ENCODE measurements around the gene TM6SF1. TPM values are rescaled to one million over a fixed set of nuclear protein-coding genes. Genes with fewer than 3 reads are reported as not detected.

Gene TM6SF1
- total RNA-seq (10 to 100 TPM; 13.0 to 22.9 TPM), polyA plus RNA-seq (ENCODE audit: insufficient read length in 6 of 6) (1 to 10 TPM; 3.2 to 5.3 (median 4.2) TPM)
- long read RNA-seq, donor 1, partial matches to known transcripts, result 19 of 21 reads
- long read RNA-seq, donor 1, other reads (novel, unspliced or antisense), result 0 of 21 reads
- long read RNA-seq, donor 2, partial matches to known transcripts, result 209 of 214 reads
- long read RNA-seq, donor 2, other reads (novel, unspliced or antisense), result 5 of 214 reads
- long read RNA-seq, donor 3, partial matches to known transcripts, result 0 of 1 reads
- long read RNA-seq, donor 3, other reads (novel, unspliced or antisense), result 0 of 1 reads
- long read RNA-seq, donor 4, partial matches to known transcripts, result 0 of 2 reads
- long read RNA-seq, donor 4, other reads (novel, unspliced or antisense), result 1 of 2 reads
- long read RNA-seq, donor 5, partial matches to known transcripts, result 137 of 138 reads
- long read RNA-seq, donor 5, other reads (novel, unspliced or antisense), result 0 of 138 reads
- long read RNA-seq, donor 6, partial matches to known transcripts, result 0 of 1 reads
- long read RNA-seq, donor 6, other reads (novel, unspliced or antisense), result 0 of 1 reads
- long read RNA-seq, donor 7, partial matches to known transcripts, result 66 of 107 reads
- long read RNA-seq, donor 7, other reads (novel, unspliced or antisense), result 41 of 107 reads
- long read RNA-seq, donor 8, partial matches to known transcripts, result 112 of 166 reads
- long read RNA-seq, donor 8, other reads (novel, unspliced or antisense), result 54 of 166 reads
- long read RNA-seq, donor 9, result 0 reads
- long read RNA-seq, donor 10, partial matches to known transcripts, result 0 of 9 reads
- long read RNA-seq, donor 10, other reads (novel, unspliced or antisense), result 6 of 9 reads
- long read RNA-seq, donor 11, result 0 reads
- long read RNA-seq, donor 12, result 0 reads

DNA sequence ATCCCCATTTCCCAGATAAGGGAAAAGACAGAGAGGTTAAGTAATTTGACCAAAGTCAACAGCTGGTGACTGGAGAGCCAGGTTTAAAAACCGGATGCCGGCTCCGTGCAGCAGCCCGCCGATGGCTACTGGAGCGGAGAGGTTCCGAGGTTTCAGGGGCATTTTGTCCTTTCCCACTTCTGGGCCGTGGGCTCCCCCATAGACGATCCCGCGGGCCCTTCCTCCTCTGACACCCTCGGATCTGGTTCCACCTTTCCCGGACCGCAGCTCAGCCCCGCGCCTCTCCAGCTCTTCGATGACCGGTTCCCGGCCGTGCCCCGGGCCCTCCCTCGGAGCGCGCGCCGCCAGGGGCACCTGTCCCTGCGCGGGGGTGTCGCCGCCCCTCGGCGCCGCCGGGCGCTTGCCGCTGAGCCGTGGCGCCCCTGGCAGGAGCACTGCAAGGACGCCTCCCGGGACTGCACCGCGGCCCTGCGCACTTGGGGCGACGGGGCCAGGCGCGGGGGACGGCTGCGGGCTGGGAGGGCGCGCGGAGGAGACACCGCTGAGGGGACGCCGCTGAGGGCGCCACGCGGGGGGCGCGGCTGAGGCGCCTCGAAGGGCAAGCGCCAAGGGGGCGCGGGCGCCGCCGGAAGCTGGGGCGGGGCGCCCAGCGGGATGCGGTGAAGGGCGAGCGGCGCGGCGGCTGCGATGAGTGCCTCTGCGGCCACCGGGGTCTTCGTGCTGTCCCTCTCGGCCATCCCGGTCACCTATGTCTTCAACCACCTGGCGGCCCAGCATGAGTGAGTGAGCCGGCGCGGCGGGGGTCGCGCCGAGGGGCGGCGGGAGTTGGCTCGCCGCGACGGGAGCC, at the start of gene TM6SF1:
Gene TM6SF1 (plus strand): TSS at position 652 of the 847 bp plus-strand sequence. CDS start 36 bp downstream, at position 688.
- peaks cover 5 to 41% of the 10 kb centered on the region in 2 donors for H3K4me1 ChIP-seq
- peak within 1 kb of the TSS; percentile 46 to 73 for H3K4me3 ChIP-seq
- intact Hi-C loops (cut with DNase I), result no loop called here
- peak in 1 of 4 donors; percentile 88 for DNase-seq
- H3K36me3 ChIP-seq, result no peaks in the 10 kb centered on the region
- H3K27me3 ChIP-seq, result peaks cover 0 to 38% of the 10 kb centered on the region in 2 donors
- ATAC-seq, result peak; percentile 27
- no peaks in the 10 kb centered on the region for H3K9me3 ChIP-seq
- peak within 1 kb of the TSS; percentile 80 to 94 for H3K27ac ChIP-seq
- TF ChIP-seq CTCF (IDR thresholded peaks at IDR 0.05), result no peak

DNA sequence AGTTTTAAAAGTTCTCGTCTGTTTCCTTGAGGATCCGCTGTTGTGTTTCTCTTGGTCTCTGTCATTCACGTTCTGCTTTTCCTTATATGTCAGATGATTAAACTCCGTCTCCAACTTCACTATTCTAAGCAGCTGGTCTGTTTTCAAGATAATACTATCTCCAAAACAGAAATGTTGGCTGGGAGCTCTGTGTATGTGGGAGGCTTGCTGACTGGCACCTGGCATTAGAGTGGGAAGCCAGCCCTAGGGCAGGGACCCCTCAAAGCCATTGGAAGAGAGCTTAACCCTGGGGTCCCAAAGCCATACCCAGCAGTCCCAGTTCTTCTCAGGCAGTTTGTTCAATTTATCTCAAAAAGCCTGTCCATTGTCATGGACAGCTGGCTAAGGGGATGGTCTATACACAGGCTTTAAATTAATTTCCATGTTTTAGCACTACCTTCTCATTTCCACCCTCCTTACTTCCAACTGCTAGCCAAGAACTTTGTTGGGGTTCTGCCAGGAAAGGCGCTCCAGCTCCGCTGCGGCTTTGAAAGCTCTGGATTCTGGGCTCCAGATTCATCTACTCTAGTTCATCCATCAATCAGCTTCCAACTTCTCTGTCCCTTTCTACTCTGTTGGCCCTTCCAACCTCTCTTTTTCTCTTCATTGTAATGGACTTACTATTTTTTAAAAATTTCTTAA, 49.6 kb upstream of the TM6SF1 start:
- Histone ChIP-seq H3K36me3 (peaks cover 0 to 34% of the 10 kb centered on the region in 2 donors), H3K27me3 (no peaks in the 10 kb centered on the region), H3K27ac (peak overlapping the region in 1 of 2 donors; percentile 5), H3K4me3 (no peak overlapping the region), H3K4me1 (peaks cover 5 to 31% of the 10 kb centered on the region in 2 donors), H3K9me3 (no peaks in the 10 kb centered on the region)
- DNase-seq (peak in 1 of 4 donors; percentile 53), ATAC-seq (no peak)
- intact Hi-C loops (cut with DNase I), result no loop called here
- TF ChIP-seq CTCF (IDR thresholded peaks at IDR 0.05), result no peak

- Histone ChIP-seq H3K4me1 (peaks cover 23 to 58% of the 10 kb centered on the region in 2 donors), H3K27me3 (no peaks in the 10 kb centered on the region), H3K9me3 (no peaks in the 10 kb centered on the region), H3K36me3 (peaks cover 0 to 5% of the 10 kb centered on the region in 2 donors), H3K27ac (no peak overlapping the region), H3K4me3 (no peak overlapping the region)
- TF ChIP-seq CTCF (IDR thresholded peaks at IDR 0.05), result no peak
- intact Hi-C loops (cut with DNase I), result no loop called here
- ATAC-seq, result no peak
- DNase-seq, result no peak
Measured at GRCh38 chr15:83061680-83062079, 45.8 kb upstream of the TM6SF1 start.

- Histone ChIP-seq H3K27ac (no peak overlapping the region), H3K4me1 (peaks cover 21 to 63% of the 10 kb centered on the region in 2 donors)
- TF ChIP-seq CTCF (IDR thresholded peaks at IDR 0.05), result no peak
Measured at GRCh38 chr15:83062768-83063180, 44.7 kb upstream of the TM6SF1 start.

More at GRCh38 chr15:83062768-83063180, 44.7 kb upstream of the TM6SF1 start:
- no peaks in the 10 kb centered on the region for H3K27me3 ChIP-seq
- no peak for ATAC-seq
- no peaks in the 10 kb centered on the region for H3K9me3 ChIP-seq
- no peak for DNase-seq
- peaks cover 0 to 5% of the 10 kb centered on the region in 2 donors for H3K36me3 ChIP-seq
- intact Hi-C loops (cut with DNase I), result no loop called here
- no peak overlapping the region for H3K4me3 ChIP-seq
